DMS 273 treated with DMSO at 0.1 percent for 48 hours (cell line): ENCODE measurements around the gene POP4.
A peak's percentile ranks its signal among the peaks of the same experiment; 100 is the strongest.
"Not testable (repeated sequence)": the region's sequence is repeated elsewhere in the genome, so short reads cannot be mapped to it uniquely, and the experiment has no call there.

Source experiments
- DNase-seq: peaks from one replicate; lab custom pipeline; 2025; lab: John Stamatoyannopoulos, UW

POP4 gene, protein sequence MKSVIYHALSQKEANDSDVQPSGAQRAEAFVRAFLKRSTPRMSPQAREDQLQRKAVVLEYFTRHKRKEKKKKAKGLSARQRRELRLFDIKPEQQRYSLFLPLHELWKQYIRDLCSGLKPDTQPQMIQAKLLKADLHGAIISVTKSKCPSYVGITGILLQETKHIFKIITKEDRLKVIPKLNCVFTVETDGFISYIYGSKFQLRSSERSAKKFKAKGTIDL

DNA sequence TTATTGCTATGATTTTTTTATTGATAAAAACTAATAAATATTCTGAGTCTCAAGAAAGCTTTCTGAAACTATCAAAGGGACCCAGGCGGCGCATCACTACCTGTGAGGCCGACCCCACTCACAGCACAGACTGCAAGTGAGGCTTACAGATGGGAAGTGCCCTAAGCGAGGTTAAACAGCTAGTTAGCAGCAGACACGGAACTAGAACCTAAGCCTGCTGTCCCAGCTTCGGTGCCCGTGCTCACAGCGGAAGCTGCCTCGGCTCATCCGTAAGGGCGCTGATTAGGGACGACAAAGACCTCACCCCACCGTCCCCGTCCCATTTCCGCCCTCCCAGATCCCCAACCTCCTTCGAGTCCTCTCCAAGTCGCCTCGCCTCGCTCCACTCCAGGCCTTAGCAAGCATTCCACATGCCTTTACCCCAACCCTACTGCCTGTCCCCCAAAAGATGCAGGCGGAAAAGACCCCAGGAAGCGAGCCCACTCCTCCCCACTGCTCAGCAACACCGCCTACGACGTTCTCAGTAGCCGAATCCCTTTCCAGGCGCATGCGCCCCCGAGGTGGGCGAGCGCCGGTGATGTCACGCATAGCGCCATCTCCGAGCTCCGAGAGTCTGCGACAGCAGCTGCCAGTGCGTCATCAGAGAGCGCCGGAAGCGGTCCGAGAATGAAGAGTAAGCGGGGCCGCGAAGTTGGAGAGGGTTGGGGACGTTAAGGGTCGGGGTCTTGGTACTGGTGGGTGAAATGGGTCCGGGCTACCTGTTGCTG, at the start of gene POP4:
Gene POP4 (plus strand): TSS at position 631 of the 767 bp plus-strand sequence. CDS start 36 bp downstream, at position 667.
- DNase-seq: peak; percentile 72

DNA sequence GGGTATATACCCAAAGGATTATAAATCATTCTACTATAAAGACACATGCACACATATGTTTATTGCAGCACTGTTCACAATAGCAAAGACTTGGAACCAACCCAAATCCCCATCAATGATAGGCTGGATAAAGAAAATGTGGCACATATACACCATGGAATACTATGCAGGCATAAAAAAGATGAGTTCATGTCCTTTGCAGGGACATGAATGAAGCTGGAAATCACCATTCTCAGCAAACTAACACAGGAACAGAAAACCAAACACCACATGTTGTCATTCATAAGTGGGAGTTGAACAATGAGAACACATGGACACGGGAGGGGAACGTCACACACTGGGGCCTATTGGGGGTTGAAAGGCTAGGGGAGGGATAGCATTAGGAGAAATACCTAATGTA, 47.0 kb upstream of the POP4 start:
- not testable (repeated sequence) for DNase-seq

DNA sequence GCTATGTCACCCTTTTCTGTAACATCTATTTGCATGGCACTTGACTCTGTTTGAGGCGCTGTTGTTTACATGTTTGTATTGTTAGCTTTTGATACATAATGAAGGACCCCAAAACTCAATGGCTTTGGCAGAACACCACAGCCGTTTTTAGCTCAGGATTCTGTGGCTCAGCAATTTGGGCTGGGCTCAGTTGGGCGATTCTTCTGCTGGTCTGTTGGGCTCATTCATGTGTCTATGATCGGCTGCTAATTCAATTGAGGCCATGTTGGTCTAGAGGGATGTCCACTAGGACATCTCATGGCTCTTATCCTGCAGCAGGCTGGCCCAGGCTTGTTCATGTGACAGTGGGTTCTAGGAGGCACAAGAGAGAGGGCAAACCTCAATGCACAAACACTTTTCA, 46.3 kb upstream of the POP4 start:
- DNase-seq: no peak

GRCh38 chr19:29560313-29561075, 45.6 kb upstream of the POP4 start:
- DNase-seq: no peak

GRCh38 chr19:29561601-29562000, 44.5 kb upstream of the POP4 start:
- DNase-seq: no peak

DNA sequence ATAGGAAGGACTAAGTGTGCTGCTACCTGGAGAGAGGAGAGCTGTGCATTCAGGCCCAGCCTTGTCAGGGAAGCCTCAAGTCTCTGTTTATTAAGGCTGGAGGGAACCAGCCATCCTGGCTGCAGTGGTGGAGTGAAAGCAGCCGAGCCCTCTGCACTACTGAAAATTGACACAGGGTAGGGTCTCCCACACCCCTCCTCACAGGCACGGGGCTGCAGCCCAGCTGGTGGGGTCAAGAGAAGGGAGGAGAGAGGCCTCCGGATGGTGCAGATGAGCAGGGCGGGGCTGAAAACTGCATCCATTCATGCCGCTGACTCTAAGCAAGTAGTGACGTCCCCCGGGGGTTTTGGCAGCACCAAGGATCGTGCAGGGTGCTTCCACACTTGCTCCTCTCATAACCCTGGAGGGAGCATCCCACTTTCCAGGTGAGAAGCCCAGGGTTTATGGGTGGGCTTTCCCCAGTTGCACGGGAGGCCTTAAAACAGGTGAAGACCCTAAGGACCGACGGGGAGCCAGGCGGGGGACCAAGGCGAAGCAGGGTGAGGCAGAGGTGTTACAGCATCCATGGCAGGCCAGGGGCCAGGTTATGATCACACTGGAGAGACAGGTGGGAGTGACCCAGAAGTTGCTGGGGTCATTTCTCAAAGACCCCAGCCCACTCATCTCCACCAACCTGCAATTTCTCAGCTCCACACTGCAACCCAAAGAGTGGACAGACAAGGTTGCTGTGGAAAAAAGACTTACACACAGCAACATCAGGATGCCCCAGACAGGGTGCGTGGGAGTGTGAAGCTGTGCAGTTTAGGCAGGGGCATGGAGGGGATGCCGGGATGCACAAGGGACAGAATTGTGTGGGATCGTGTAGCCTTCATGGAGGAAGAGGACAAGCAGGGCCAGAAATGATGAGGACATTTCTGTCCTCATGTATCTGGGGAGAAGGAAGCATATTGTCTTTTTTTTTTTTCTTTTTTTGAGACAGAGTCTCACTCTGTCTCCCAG, 43.5 kb upstream of the POP4 start:
- DNase-seq: no peak

DNA sequence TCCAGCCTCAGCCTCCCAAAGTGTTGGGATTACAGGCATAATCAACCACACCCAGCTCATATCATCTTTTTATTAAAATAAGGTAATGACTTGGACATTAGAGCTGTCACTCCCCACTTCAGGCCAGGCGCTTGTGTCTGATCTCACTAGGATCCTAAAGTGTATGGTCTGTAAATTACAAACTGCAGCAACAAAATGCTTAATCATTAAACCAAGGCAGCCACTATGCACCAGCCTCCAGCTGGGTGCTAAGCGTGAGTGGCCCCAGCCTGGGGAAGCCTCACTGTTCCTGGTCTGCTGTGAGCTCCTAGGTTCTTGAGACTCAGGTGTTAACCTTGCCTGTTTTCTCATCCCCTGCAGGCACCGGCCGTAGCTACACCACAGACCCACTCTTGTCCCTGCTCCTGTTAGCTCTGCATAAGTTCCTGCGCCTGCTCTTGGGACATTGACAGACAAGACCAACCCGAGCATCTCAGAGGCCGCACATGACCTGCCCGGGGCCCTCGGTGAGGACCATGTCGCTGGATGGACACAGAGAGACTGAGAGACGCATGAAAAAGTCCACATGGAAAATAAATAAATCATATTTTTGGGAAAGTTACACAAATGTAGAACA, 42.5 kb upstream of the POP4 start:
- no peak for DNase-seq

GRCh38 chr19:29564574-29565005, 41.5 kb upstream of the POP4 start:
- no peak for DNase-seq

DNA sequence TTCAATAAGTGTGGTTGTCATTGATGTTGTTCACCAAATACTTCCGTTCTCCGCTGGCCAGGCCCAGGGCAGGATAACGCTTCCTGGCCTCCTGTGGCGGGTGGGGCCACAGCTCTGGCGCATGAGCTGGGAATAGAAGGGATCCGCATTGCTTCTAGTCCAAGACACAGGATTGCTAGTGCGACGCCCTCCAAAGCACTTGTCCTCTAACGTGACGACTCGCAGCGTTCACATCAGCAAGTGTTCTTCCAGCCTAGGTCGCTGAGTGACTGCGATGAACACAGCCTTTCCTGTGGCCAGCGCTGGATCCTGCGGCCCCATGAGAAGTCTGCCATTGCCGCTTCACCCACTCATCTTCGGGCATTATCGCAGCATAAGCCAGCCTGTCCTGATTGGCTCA, 40.9 kb upstream of the POP4 start:
- DNase-seq: no peak

GRCh38 chr19:29566496-29567054, 39.5 kb upstream of the POP4 start:
- DNase-seq: no peak

DNA sequence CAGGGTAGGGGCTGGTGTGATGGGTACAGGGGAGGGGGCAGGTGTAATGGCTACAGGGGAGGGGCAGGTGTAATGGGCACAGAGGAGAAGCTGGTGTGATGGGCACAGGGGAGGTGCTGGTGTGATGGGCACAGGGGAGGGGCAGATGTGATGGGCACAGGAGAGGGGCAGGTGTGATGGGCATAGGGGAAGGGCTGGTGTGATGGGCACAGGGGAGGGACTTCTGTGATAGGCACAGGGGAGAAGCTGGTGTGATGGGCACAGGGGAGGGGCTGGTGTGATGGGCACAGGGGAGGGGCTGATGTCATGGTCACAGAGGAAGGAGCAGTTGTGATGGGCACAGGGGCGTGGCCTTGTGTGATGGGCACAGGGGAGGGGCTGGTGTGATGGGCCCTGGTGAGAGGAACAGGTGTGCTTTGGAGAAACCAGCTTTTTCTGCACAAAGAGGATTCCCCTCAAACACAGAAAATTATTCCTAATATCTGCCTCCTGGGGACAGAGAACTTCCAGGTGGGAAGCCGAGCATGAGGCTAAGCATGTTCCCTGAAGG, 38.6 kb upstream of the POP4 start:
- DNase-seq: no peak

GRCh38 chr19:29568036-29569025, 37.8 kb upstream of the POP4 start:
- DNase-seq: no peak

- DNase-seq: no peak
Observed at GRCh38 chr19:29569038-29569911, 36.8 kb upstream of the POP4 start.

DNA sequence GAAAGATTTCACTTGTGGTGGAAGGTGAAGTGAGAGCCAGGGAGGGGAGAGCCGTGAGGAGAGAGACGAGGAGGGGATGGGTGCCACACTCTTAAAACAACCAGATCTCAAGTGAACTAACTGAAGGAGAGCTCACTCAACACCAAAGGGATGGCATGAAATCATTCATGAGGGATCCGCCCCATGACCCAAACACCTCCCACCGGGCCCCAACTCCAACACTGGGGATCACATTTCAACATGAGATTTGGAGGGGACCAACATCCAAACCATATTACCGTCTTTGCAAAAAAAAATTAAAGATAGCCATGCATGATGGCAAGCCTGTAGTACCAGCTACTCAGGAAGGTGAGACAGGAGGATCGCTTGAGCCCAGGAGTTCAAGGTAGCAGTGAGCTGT, 34.9 kb upstream of the POP4 start:
- no peak for DNase-seq

DNA sequence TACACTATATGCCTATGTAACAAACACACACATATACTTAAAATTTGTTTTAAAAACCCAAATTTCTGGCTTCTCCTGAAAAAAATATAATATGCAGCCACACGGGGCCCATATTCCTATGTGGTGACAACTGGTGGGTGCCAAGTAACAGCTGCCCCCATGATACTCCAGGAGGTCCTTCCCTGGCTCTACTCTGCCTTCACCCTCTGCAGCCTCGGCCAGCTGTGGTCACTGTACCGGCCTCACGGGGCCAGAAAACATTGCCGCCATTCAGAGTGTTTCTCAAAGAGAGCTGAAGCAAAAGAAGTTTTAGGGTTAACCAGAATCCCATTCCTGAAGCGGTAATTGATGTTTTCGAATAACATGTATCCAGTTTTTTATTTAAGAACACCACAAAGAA, 32.6 kb upstream of the POP4 start:
- DNase-seq: no peak

DNA sequence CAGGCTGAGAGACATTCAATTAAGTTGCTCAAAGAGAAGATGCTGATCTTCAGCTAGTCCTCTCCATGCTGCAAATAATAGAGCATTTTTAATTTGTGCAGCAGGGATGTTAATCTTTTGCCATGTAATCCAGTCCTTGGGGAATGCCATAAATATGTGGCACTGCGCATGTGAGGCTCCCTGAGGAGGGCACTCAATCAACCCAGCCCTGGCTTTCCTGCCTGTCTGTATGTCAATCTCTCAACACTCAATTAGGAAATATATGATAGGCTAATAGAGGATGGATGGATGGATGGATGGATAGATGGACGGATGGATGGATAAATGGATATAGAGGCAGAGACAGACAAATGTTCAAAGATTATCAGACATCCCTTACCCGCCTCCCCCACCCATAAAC, 31.6 kb upstream of the POP4 start:
- no peak for DNase-seq

- DNase-seq: no peak
Observed at GRCh38 chr19:29576046-29576606, 30.0 kb upstream of the POP4 start.
